Fibroblast of skin of left biceps (primary cell): ENCODE results near the gene ADARB2.
"Not testable (repeated sequence)": the region's sequence is repeated elsewhere in the genome, so short reads cannot be mapped to it uniquely, and the experiment has no call there.

Experiments used
- DNase-seq, 2 experiments: peaks; one replicate each; pipeline ENCODE4 v3.0.0-alpha.2; 2013; ENCODE audit warnings: low read depth in 2 of 2

Gene ADARB2

GRCh38 chr10:1467334-1468076 is 269.8 kb downstream of the ADARB2 start:
- no peak for DNase-seq

DNA sequence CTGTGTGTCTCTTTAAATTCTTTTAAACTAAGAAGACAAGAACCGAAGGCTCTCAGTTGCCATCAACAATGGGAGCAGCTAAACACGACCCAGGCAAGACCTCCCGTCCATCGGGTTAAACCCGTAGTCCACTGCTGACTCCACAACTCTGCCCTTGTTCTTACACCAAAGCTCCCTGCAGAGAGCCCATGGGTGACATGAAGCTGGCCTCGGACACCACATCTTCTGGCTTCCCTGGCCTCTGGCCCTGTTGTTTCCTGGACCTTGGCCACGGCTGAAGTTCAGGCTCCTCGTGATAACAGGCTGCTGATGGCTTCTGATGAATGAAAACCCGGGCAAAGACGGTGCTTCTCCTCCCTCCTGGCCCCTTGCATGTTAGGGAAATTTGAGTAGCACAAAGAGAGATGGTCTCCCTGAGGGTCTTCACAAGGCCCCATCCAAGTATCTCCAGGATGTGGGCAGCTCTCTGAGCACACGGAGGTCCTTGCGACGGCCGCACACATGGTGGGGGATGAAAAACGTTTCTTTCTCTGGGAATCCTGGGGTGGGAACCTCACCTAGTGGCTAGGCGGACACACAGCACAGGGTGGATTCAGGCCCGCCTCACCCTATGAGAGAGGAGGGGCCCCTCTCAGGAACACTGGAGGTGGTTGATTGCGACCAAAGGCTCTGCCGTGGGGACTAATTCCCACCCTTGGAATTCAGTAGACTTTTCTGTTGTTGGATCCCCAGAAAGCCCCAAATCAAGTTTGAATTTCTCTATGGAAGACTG is 271.1 kb downstream of the ADARB2 start:
- DNase-seq, result no peak

GRCh38 chr10:1465418-1465911 is 271.9 kb downstream of the ADARB2 start:
- no peak for DNase-seq

- DNase-seq, result no peak
Measured at GRCh38 chr10:1464881-1465417, 272.4 kb downstream of the ADARB2 start.

GRCh38 chr10:1463971-1464370 is 273.4 kb downstream of the ADARB2 start:
- not testable (repeated sequence) for DNase-seq

- no peak for DNase-seq
Measured at GRCh38 chr10:1462994-1463633, 274.2 kb downstream of the ADARB2 start.

DNA sequence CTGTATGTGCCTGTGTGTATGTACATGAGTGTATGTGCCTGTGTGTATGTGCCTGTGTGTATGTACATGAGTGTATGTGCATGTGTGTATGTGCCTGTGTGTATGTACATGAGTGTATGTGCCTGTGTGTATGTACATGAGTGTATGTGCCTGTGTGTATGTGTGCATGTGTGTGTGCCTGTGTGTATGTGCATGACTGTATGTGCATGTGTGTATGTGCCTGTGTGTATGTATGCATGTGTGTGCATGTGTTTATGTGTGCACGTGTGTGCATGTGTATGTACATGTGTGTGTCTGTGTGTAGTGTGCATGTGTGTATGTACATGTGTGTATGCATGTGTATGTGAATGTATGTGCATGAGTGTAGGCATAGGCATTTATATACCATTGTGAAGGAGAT is 274.8 kb downstream of the ADARB2 start:
- no peak for DNase-seq

DNA sequence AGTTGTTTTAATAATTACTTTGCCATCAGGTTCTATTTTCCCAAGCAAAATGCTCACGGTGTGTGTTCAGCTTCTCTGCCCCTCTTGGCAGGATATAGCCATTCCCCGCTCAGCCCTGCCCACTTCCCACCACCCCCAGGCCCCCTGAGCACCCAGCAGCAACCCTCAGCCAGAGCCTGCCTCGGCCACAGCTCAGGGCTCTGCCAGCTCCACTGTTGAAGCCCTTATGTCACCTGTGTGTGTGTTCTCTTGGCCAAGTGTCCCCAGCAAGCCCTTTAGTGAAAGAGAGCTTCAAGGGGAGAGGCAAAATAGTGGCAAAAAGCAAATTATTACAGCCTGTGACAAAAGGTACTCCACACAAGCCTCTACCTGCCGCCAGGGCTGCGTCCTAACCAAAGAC is 275.3 kb downstream of the ADARB2 start:
- DNase-seq, result no peak

- DNase-seq, result no peak
Measured at GRCh38 chr10:1461016-1461415, 276.3 kb downstream of the ADARB2 start.

DNA sequence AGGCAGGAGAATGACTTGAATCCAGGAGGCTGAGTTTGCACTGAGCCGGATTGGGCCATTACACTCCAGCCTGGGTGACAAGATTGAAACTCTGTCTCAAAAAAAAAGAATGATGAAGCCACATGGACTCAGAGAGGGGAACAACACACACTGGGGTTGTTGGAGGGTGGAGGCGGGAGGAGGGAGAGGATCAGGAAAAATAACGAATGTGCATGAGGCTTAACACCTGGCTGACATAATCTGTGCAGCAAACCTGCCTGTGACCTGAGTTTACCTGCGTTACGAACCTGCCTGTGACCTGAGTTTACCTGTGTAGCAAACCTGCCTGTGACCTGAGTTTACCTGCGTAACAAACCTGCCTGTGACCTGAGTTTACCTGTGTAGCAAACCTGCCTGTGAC is 277.7 kb downstream of the ADARB2 start:
- not testable (repeated sequence) for DNase-seq

- DNase-seq, result no peak
Measured at GRCh38 chr10:1454951-1455350, 282.4 kb downstream of the ADARB2 start.

DNA sequence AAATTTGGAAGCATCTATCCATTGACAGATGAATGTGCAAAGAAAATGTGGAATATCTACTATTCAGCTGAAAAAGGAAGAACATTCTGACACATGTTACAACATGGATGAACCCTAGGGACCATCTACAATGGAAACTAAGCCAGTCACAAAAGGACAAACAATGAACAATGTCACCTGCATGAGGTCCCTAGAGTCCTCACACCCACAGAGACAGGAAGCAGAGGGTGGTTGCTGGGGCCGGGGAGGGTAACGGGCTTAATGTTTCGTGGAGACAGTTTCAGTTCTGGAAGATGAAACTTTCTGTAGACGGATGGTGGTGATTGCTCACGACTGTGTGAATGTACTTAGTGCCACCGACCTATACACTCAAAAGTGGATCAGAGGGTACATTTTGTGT is 282.9 kb downstream of the ADARB2 start:
- no peak for DNase-seq

- DNase-seq, result no peak
Measured at GRCh38 chr10:1452777-1453176, 284.5 kb downstream of the ADARB2 start.

- no peak for DNase-seq
Measured at GRCh38 chr10:1451941-1452340, 285.4 kb downstream of the ADARB2 start.

DNA sequence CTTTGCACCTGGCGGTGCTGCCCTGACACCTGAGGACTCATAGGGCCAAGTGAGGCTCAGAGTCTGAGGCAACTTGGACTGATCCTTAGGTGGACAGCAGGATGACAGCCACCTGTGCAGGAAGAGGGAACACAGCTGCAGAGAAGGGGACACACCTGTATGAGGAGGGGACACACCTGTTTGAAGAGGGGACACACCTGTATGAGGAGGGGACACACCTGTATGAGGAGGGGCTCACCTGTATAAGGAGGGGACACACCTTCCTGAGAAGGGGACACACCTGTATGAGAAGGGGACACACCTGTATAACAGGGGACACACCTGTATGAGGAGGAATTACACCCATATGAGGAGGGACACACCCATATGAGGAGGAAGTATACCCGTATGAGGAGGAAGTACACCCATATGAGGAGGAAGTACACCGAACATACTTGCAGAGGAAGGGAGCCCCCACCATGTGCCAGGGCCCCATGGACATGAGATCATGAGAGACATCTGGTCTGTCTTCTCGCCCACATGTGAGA is 285.9 kb downstream of the ADARB2 start:
- DNase-seq, result no peak

- DNase-seq, result no peak
Measured at GRCh38 chr10:1449572-1450205, 287.6 kb downstream of the ADARB2 start.

DNA sequence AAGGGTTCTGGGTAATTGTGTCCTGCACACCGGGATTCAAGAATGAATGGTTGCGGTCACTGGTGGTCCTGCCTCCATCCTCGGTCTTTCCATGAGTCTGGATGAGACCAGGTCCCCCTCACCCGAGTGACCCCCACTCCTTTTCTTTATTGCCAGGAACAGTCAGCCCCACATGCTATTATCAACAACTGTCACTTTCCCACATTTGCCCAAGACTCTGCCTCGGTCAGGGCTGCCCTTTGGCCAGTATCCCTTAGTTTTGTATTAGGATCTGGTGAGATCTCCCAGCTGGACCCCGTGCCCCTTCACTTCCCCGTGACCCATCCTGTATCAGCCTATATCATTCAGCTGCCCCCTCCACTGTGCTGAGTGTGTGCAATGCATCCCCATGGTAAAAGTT is 288.3 kb downstream of the ADARB2 start:
- no peak for DNase-seq

- DNase-seq, result no peak
Measured at GRCh38 chr10:1448252-1448930, 288.9 kb downstream of the ADARB2 start.

DNA sequence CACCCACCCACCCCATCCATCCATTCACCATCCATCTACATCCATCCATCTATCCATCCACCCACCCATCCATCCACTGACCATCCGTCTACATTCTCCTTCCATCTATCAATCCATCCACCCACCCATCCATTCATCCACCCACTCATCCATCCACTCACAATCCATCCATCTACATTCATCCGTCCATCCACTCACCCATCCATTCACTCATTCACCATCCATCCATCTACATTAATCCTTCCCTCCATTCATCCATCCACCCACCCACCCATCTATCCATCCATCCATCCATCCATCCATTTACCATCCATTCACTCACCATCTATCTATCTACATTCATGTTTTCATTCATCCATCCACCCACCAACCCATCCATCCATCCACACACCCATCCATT is 292.5 kb downstream of the ADARB2 start:
- no peak for DNase-seq

- DNase-seq, result no peak
Measured at GRCh38 chr10:1440897-1441296, 296.4 kb downstream of the ADARB2 start.
